ENCODE results near the gene NFIA.

NFIA gene

GRCh38 chr1:61449410-61449809, 367.0 kb downstream of the NFIA start:
- DNase-seq (ENCODE audit: insufficient read length, low spot score) (no peak), FAIRE-seq (no peak)

GRCh38 chr1:61450454-61450853, 368.1 kb downstream of the NFIA start:
- no peak for DNase-seq (ENCODE audit: insufficient read length, low spot score)
- FAIRE-seq = no peak
- TF ChIP-seq TAF1 (IDR thresholded peaks at IDR 0.05; ENCODE audit: low read depth, low read length) (no peak), POU2F2 (IDR thresholded peaks at IDR 0.05; ENCODE audit: low read depth, low read length) (no peak), PAX5 (IDR thresholded peaks at IDR 0.05; ENCODE audit: insufficient read depth, low read length, severe bottlenecking) (no peak), SPI1 (IDR thresholded peaks at IDR 0.05; ENCODE audit: low read depth, low read length) (no peak), POLR2A (IDR thresholded peaks at IDR 0.05; ENCODE audit: low read depth, low read length) (no peak), POLR2AphosphoS5 (IDR thresholded peaks at IDR 0.05; ENCODE audit: low read depth, low read length) (no peak)

More at GRCh38 chr1:61449410-61449809, 367.0 kb downstream of the NFIA start:
- no peak for TF ChIP-seq POU2F2 (IDR thresholded peaks at IDR 0.05; ENCODE audit: low read depth, low read length)
- TF ChIP-seq PAX5 (IDR thresholded peaks at IDR 0.05; ENCODE audit: insufficient read depth, low read length, severe bottlenecking) = no peak
- no peak for TF ChIP-seq SPI1 (IDR thresholded peaks at IDR 0.05; ENCODE audit: low read depth, low read length)
- TF ChIP-seq POLR2A (IDR thresholded peaks at IDR 0.05; ENCODE audit: low read depth, low read length) = no peak
- TF ChIP-seq POLR2AphosphoS5 (IDR thresholded peaks at IDR 0.05; ENCODE audit: low read depth, low read length) = no peak
- TF ChIP-seq TAF1 (IDR thresholded peaks at IDR 0.05; ENCODE audit: low read depth, low read length) = no peak

GRCh38 chr1:61450872-61451571, 368.7 kb downstream of the NFIA start:
- TF ChIP-seq POLR2A (IDR thresholded peaks at IDR 0.05; ENCODE audit: low read depth, low read length) (no peak), SPI1 (IDR thresholded peaks at IDR 0.05; ENCODE audit: low read depth, low read length) (no peak), POLR2AphosphoS5 (IDR thresholded peaks at IDR 0.05; ENCODE audit: low read depth, low read length) (no peak), TAF1 (IDR thresholded peaks at IDR 0.05; ENCODE audit: low read depth, low read length) (no peak), POU2F2 (IDR thresholded peaks at IDR 0.05; ENCODE audit: low read depth, low read length) (no peak), PAX5 (IDR thresholded peaks at IDR 0.05; ENCODE audit: insufficient read depth, low read length, severe bottlenecking) (no peak)
- no peak for FAIRE-seq
- no peak for DNase-seq (ENCODE audit: insufficient read length, low spot score)

- TF ChIP-seq POU2F2 (IDR thresholded peaks at IDR 0.05; ENCODE audit: low read depth, low read length) = no peak
- no peak for TF ChIP-seq SPI1 (IDR thresholded peaks at IDR 0.05; ENCODE audit: low read depth, low read length)
- FAIRE-seq (no peak), DNase-seq (ENCODE audit: insufficient read length, low spot score) (no peak)
Observed at GRCh38 chr1:61451572-61451968, 369.2 kb downstream of the NFIA start.

- no peak for FAIRE-seq
- no peak for DNase-seq (ENCODE audit: insufficient read length, low spot score)
- TF ChIP-seq POLR2AphosphoS5 (IDR thresholded peaks at IDR 0.05; ENCODE audit: low read depth, low read length) (no peak), SPI1 (IDR thresholded peaks at IDR 0.05; ENCODE audit: low read depth, low read length) (no peak), POLR2A (IDR thresholded peaks at IDR 0.05; ENCODE audit: low read depth, low read length) (no peak), TAF1 (IDR thresholded peaks at IDR 0.05; ENCODE audit: low read depth, low read length) (no peak), PAX5 (IDR thresholded peaks at IDR 0.05; ENCODE audit: insufficient read depth, low read length, severe bottlenecking) (no peak), POU2F2 (IDR thresholded peaks at IDR 0.05; ENCODE audit: low read depth, low read length) (no peak)
Observed at GRCh38 chr1:61452176-61453035, 370.0 kb downstream of the NFIA start.

- TF ChIP-seq POLR2A (IDR thresholded peaks at IDR 0.05; ENCODE audit: low read depth, low read length) (no peak), TAF1 (IDR thresholded peaks at IDR 0.05; ENCODE audit: low read depth, low read length) (no peak), SPI1 (IDR thresholded peaks at IDR 0.05; ENCODE audit: low read depth, low read length) (no peak), PAX5 (IDR thresholded peaks at IDR 0.05; ENCODE audit: insufficient read depth, low read length, severe bottlenecking) (no peak), POLR2AphosphoS5 (IDR thresholded peaks at IDR 0.05; ENCODE audit: low read depth, low read length) (no peak), POU2F2 (IDR thresholded peaks at IDR 0.05; ENCODE audit: low read depth, low read length) (no peak)
- DNase-seq (ENCODE audit: insufficient read length, low spot score) (peak; percentile 37), FAIRE-seq (no peak)
Observed at GRCh38 chr1:61453111-61453961, 371.0 kb downstream of the NFIA start.

- DNase-seq (ENCODE audit: insufficient read length, low spot score) (no peak), FAIRE-seq (no peak)
- TF ChIP-seq TAF1 (IDR thresholded peaks at IDR 0.05; ENCODE audit: low read depth, low read length) (no peak), SPI1 (IDR thresholded peaks at IDR 0.05; ENCODE audit: low read depth, low read length) (no peak), POU2F2 (IDR thresholded peaks at IDR 0.05; ENCODE audit: low read depth, low read length) (no peak), POLR2AphosphoS5 (IDR thresholded peaks at IDR 0.05; ENCODE audit: low read depth, low read length) (no peak), PAX5 (IDR thresholded peaks at IDR 0.05; ENCODE audit: insufficient read depth, low read length, severe bottlenecking) (no peak), POLR2A (IDR thresholded peaks at IDR 0.05; ENCODE audit: low read depth, low read length) (no peak)
Observed at GRCh38 chr1:61455400-61455799, 373.0 kb downstream of the NFIA start.

- no peak for FAIRE-seq
- no peak for DNase-seq (ENCODE audit: insufficient read length, low spot score)
- TF ChIP-seq POLR2AphosphoS5 (IDR thresholded peaks at IDR 0.05; ENCODE audit: low read depth, low read length) = no peak
- TF ChIP-seq POLR2A (IDR thresholded peaks at IDR 0.05; ENCODE audit: low read depth, low read length) = no peak
- TF ChIP-seq PAX5 (IDR thresholded peaks at IDR 0.05; ENCODE audit: insufficient read depth, low read length, severe bottlenecking) = no peak
- TF ChIP-seq SPI1 (IDR thresholded peaks at IDR 0.05; ENCODE audit: low read depth, low read length) = no peak
- no peak for TF ChIP-seq POU2F2 (IDR thresholded peaks at IDR 0.05; ENCODE audit: low read depth, low read length)
Observed at GRCh38 chr1:61457526-61458040, 375.2 kb downstream of the NFIA start.

All from GM12891 (cell line).